GM12864 (cell line): ENCODE data around the gene ERVFRD-1.

Source experiments
- DNase-seq: peaks from one replicate; pipeline ENCODE4 v3.0.0-alpha.2; 2011; ENCODE audit warnings: low read depth
- H3K4me3 ChIP-seq: 2 replicates; pipeline ENCODE4 v1.5.1; 2011; ENCODE audit warnings: mild to moderate bottlenecking, low read depth, low read length, control low read depth
- CTCF ChIP-seq: IDR thresholded peaks from 2 replicates; pipeline ENCODE4 v1.5.1; 2011; ENCODE audit warnings: low read depth, mild to moderate bottlenecking, moderate library complexity, low read length, control low read depth, inconsistent platforms; ENCODE audit errors: missing control alignments

Gene ERVFRD-1

GRCh38 chr6:11129908-11130565 lies 18.5 kb upstream of the ERVFRD-1 start:
- TF ChIP-seq CTCF = no peak

GRCh38 chr6:11128608-11129007 lies 17.1 kb upstream of the ERVFRD-1 start:
- TF ChIP-seq CTCF = no peak
- DNase-seq = no peak
- H3K4me3 ChIP-seq = no peak overlapping the region

More at GRCh38 chr6:11129908-11130565, 18.5 kb upstream of the ERVFRD-1 start:
- no peak overlapping the region for H3K4me3 ChIP-seq
- no peak for DNase-seq

- TF ChIP-seq CTCF = no peak
- no peak for DNase-seq
- H3K4me3 ChIP-seq = no peak overlapping the region
Observed at GRCh38 chr6:11126876-11127275, 15.4 kb upstream of the ERVFRD-1 start.

- no peak for TF ChIP-seq CTCF
- DNase-seq = no peak
- H3K4me3 ChIP-seq = no peak overlapping the region
Observed at GRCh38 chr6:11123978-11124377, 12.5 kb upstream of the ERVFRD-1 start.

GRCh38 chr6:11122380-11122779 lies 10.9 kb upstream of the ERVFRD-1 start:
- no peak for DNase-seq
- no peak for TF ChIP-seq CTCF
- no peak overlapping the region for H3K4me3 ChIP-seq

GRCh38 chr6:11121851-11122250 lies 10.3 kb upstream of the ERVFRD-1 start:
- DNase-seq = no peak
- no peak for TF ChIP-seq CTCF
- no peak overlapping the region for H3K4me3 ChIP-seq
